Upper lobe of left lung (tissue), 6 donors: Measurements from ENCODE around the gene TNFAIP2. TPM values are rescaled to one million over a fixed set of nuclear protein-coding genes. Genes with fewer than 3 reads are reported as not detected.

Experiments used
- ATAC-seq, 2 donors: fragments of 200-7000 bp; cut with Tn5 transposase; one replicate each; pipeline ENCODE4 v1.9.1; 2022; ENCODE audit warnings: mild to moderate bottlenecking in 2 of 2, moderate library complexity in 2 of 2; ENCODE audit not compliant: low FRiP score in 2 of 2
- DNase-seq, 2 donors: peaks; one replicate each; pipeline ENCODE4 v3.0.0-alpha.2; 2019 to 2020
- H3K27ac ChIP-seq, 4 donors: fragments of 200-600 bp; sonication (generic); one replicate each; pipeline ENCODE4 v1.5.1; 2016 to 2019
- H3K27me3 ChIP-seq, 4 donors: fragments of 200-600 bp; sonication (generic); one replicate each; pipeline ENCODE4 v1.5.1; 2017 to 2019
- H3K36me3 ChIP-seq, 4 donors: fragments of 200-600 bp; sonication (generic); one replicate each; pipeline ENCODE4 v1.5.1; 2016 to 2019
- H3K4me1 ChIP-seq, 4 donors: fragments of 200-600 bp; sonication (generic); one replicate each; pipeline ENCODE4 v1.5.1; 2018 to 2019
- H3K4me3 ChIP-seq, 4 donors: fragments of 200-600 bp; sonication (generic); one replicate each; pipeline ENCODE4 v1.5.1; 2017 to 2019; ENCODE audit warnings: mild to moderate bottlenecking in 2 of 4, moderate library complexity in 1 of 4
- H3K9me3 ChIP-seq, 4 donors: fragments of 200-600 bp; sonication (generic); one replicate each; pipeline ENCODE4 v1.5.1; 2018 to 2019
- EP300 ChIP-seq, 4 donors: sonication (generic); formaldehyde crosslinking; IDR thresholded peaks; one replicate each; pipeline ENCODE4 v1.5.1; 2017; ENCODE audit warnings: antibody characterized with exemption in 4 of 4, control low read depth in 2 of 4
- POLR2A ChIP-seq, 4 donors: fragments of 450-650 bp; IDR thresholded peaks; one replicate each; pipeline ENCODE4 v1.5.1; 2016 to 2017; ENCODE audit warnings: antibody characterized with exemption in 4 of 4, mild to moderate bottlenecking in 2 of 4
- POLR2AphosphoS5 ChIP-seq, 2 donors: sonication (generic); formaldehyde crosslinking; IDR thresholded peaks; one replicate each; pipeline ENCODE4 v1.5.1; 2017; ENCODE audit warnings: antibody characterized with exemption in 2 of 2
- WGBS, 2 donors: methylation state at CpG; one replicate each; pipeline ENCODE4 v1.1.5; 2017 to 2018; 5-methylcytosine and 5-hydroxymethylcytosine counted together
- total RNA-seq, 6 donors: library from RNA; depleted of rRNA in 4 of 6; stranded (reverse); fragments of >200 nt in 4 of 6; gene quantifications; one replicate each; pipeline versions ENCODE4 v1.1.0 to v1.2.1, GENCODE V29; 2016 to 2021
- TF ChIP-seq, protein P1 (sequence below), 6 experiments: fragments of 450-650 bp in 4 of 6; fragments of 200-600 bp in 2 of 6; sonication (generic) in 2 of 6; IDR thresholded peaks; one replicate each; pipeline ENCODE4 v1.5.1; 2016 to 2019; ENCODE audit warnings: antibody characterized with exemption in 6 of 6
- donor health status: DM: no; HTN: no; CAD: no; lungs with moderate emphysema.
- donor health status: DM: no; HTN: yes; CAD: no; lungs with severe emphysema.

TNFAIP2 gene
- total RNA-seq, 6 donors from 2014 or later = 51.2 to 542 (median 229) TPM

GRCh38 chr14:103185051-103186029 is 62.1 kb downstream of the TNFAIP2 start:
- TF ChIP-seq, protein P1, sequence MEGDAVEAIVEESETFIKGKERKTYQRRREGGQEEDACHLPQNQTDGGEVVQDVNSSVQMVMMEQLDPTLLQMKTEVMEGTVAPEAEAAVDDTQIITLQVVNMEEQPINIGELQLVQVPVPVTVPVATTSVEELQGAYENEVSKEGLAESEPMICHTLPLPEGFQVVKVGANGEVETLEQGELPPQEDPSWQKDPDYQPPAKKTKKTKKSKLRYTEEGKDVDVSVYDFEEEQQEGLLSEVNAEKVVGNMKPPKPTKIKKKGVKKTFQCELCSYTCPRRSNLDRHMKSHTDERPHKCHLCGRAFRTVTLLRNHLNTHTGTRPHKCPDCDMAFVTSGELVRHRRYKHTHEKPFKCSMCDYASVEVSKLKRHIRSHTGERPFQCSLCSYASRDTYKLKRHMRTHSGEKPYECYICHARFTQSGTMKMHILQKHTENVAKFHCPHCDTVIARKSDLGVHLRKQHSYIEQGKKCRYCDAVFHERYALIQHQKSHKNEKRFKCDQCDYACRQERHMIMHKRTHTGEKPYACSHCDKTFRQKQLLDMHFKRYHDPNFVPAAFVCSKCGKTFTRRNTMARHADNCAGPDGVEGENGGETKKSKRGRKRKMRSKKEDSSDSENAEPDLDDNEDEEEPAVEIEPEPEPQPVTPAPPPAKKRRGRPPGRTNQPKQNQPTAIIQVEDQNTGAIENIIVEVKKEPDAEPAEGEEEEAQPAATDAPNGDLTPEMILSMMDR (IDR thresholded peaks at IDR 0.05) = peak; percentile 48 to 77 (median 62)
- TF ChIP-seq POLR2AphosphoS5 (IDR thresholded peaks at IDR 0.05) = no peak
- no peak for TF ChIP-seq EP300 (IDR thresholded peaks at IDR 0.05)
- no peak for TF ChIP-seq POLR2A (IDR thresholded peaks at IDR 0.05)
- H3K4me3 ChIP-seq = no peak overlapping the region
- no peaks in the 10 kb centered on the region for H3K9me3 ChIP-seq
- DNase-seq = no peak
- WGBS, 2 donors = 54 to 56% methylated on average over 13 of the region's 13 CpGs
- peaks cover 8 to 14% (median 9%) of the 10 kb centered on the region in 4 donors for H3K4me1 ChIP-seq
- no peaks in the 10 kb centered on the region for H3K36me3 ChIP-seq
- H3K27ac ChIP-seq = no peak overlapping the region
- H3K27me3 ChIP-seq = peaks cover 0 to 13% (median 8%) of the 10 kb centered on the region in 4 donors
- ATAC-seq = no peak

DNA sequence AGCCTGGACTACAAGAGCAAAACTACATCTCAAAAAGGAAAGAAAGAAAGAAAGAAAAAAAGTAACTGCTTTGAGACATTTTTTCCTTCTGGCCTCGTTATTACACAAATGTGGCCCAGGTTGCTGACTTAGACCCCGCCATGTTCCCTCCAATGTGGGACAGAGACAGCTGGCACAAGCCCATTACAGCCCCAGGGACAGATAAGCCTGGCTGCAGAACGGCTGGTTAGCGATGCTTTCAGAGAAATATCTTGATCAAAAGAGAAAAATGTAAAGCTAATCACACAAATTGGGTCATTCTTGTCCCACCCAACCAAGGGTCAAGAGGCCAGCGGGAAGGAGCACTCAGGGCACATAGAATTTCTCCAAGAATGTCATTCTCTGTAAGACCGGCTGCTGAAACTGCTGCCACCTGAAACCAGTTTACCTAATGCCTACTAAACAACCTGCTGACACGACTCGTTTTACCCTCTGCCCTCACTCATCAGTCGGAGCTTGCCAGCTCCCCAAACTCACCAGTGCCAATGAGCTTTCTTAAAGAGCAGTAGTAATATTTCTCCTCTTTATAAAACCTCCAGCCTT is 63.1 kb downstream of the TNFAIP2 start:
- WGBS, 2 donors = 71 to 83% methylated on average over 9 of the region's 9 CpGs
- TF ChIP-seq, protein P1 (IDR thresholded peaks at IDR 0.05) = no peak
- TF ChIP-seq EP300 (IDR thresholded peaks at IDR 0.05) = no peak
- Histone ChIP-seq H3K27ac (no peak overlapping the region), H3K36me3 (no peaks in the 10 kb centered on the region), H3K4me1 (peaks cover 8 to 14% (median 9%) of the 10 kb centered on the region in 4 donors), H3K4me3 (no peak overlapping the region), H3K9me3 (no peaks in the 10 kb centered on the region), H3K27me3 (peaks cover 0 to 13% (median 8%) of the 10 kb centered on the region in 4 donors)
- ATAC-seq = no peak
- DNase-seq = no peak

Other genes with a start within 250 kb of the TNFAIP2 start
- gene AMN, start 200.8 kb upstream of the TNFAIP2 start, total RNA-seq = 10 to 100 TPM; 14.9 to 56.6 (median 31.6) TPM
- gene CDC42BPB, start 65.9 kb upstream of the TNFAIP2 start, total RNA-seq = 100 to 1,000 TPM; 108 to 268 (median 124) TPM
- gene LBHD2, start 39.3 kb upstream of the TNFAIP2 start, total RNA-seq = not detected
- gene EXOC3L4, start 28.7 kb upstream of the TNFAIP2 start, total RNA-seq = 1 to 10 TPM in 5 of 6 donors, under 1 TPM in 1; 0.30 to 7.6 (median 2.9) TPM
- gene EIF5, start 210.8 kb downstream of the TNFAIP2 start, total RNA-seq = 100 to 1,000 TPM; 103 to 265 (median 176) TPM